Measurements from ENCODE around the gene CTIF.
"Not testable (repeated sequence)": the region's sequence is repeated elsewhere in the genome, so short reads cannot be mapped to it uniquely, and the experiment has no call there.

GRCh38 chr18:48512498-48512897 lies 26.3 kb upstream of the CTIF start:
- TF ChIP-seq EZH2 (IDR thresholded peaks at IDR 0.05); POLR2AphosphoS5 (IDR thresholded peaks at IDR 0.05; ENCODE audit: borderline replicate concordance, low read depth, low read length): not testable (repeated sequence)
